NCI-H1436 (cell line): ENCODE measurements around the gene UBE2R2.
"Not testable (repeated sequence)": the region's sequence is repeated elsewhere in the genome, so short reads cannot be mapped to it uniquely, and the experiment has no call there.

Experiments used
- DNase-seq: peaks from one replicate; lab custom pipeline; 2025; lab: John Stamatoyannopoulos, UW

UBE2R2 gene

GRCh38 chr9:33816327-33817252 lies at the start of gene UBE2R2:
UBE2R2 (plus strand) TSS chr9:33817160; CDS start chr9:33817758, 598 bp downstream.
- DNase-seq: peak; percentile 89

GRCh38 chr9:33770156-33770880 lies 46.6 kb upstream of the UBE2R2 start:
- not testable (repeated sequence) for DNase-seq

- DNase-seq: not testable (repeated sequence)
Observed at GRCh38 chr9:33773135-33773534, 43.8 kb upstream of the UBE2R2 start.

- DNase-seq: not testable (repeated sequence)
Observed at GRCh38 chr9:33774074-33774659, 42.8 kb upstream of the UBE2R2 start.

- DNase-seq: no peak
Observed at GRCh38 chr9:33776578-33776977, 40.4 kb upstream of the UBE2R2 start.

- peak; percentile 66 for DNase-seq
Observed at GRCh38 chr9:33778700-33779351, 38.1 kb upstream of the UBE2R2 start.

GRCh38 chr9:33780276-33780675 lies 36.7 kb upstream of the UBE2R2 start:
- DNase-seq: peak; percentile 24

- DNase-seq: no peak
Observed at GRCh38 chr9:33781736-33782135, 35.2 kb upstream of the UBE2R2 start.

GRCh38 chr9:33782395-33783152 lies 34.4 kb upstream of the UBE2R2 start:
- no peak for DNase-seq

GRCh38 chr9:33785914-33786313 lies 31.0 kb upstream of the UBE2R2 start:
- DNase-seq: no peak

- DNase-seq: no peak
Observed at GRCh38 chr9:33786681-33787080, 30.3 kb upstream of the UBE2R2 start.

- no peak for DNase-seq
Observed at GRCh38 chr9:33787839-33788238, 29.1 kb upstream of the UBE2R2 start.

GRCh38 chr9:33789429-33789828 lies 27.5 kb upstream of the UBE2R2 start:
- not testable (repeated sequence) for DNase-seq

- DNase-seq: no peak
Observed at GRCh38 chr9:33791117-33791516, 25.8 kb upstream of the UBE2R2 start.

- not testable (repeated sequence) for DNase-seq
Observed at GRCh38 chr9:33793496-33793895, 23.5 kb upstream of the UBE2R2 start.

- DNase-seq: peak; percentile 68
Observed at GRCh38 chr9:33794560-33794959, 22.4 kb upstream of the UBE2R2 start.

GRCh38 chr9:33795281-33795680 lies 21.7 kb upstream of the UBE2R2 start, which contains the start of gene PRSS3:
PRSS3 (plus strand) TSS chr9:33795561; CDS start chr9:33795574, 13 bp downstream.
- DNase-seq: no peak

- no peak for DNase-seq
Observed at GRCh38 chr9:33795819-33796218, 21.1 kb upstream of the UBE2R2 start.

- not testable (repeated sequence) for DNase-seq
Observed at GRCh38 chr9:33796679-33797078, 20.3 kb upstream of the UBE2R2 start.

GRCh38 chr9:33797837-33798236 lies 19.1 kb upstream of the UBE2R2 start:
- no peak for DNase-seq

GRCh38 chr9:33798545-33798944 lies 18.4 kb upstream of the UBE2R2 start:
- DNase-seq: no peak
